ENCODE data around the gene EPB41. TPM values are rescaled to one million over a fixed set of nuclear protein-coding genes. Genes with fewer than 3 reads are reported as not detected.

Gene EPB41
- polyA plus RNA-seq, 1 of the 3 experiments (the other 2 are of a cell fraction) = 7.4 TPM

DNA sequence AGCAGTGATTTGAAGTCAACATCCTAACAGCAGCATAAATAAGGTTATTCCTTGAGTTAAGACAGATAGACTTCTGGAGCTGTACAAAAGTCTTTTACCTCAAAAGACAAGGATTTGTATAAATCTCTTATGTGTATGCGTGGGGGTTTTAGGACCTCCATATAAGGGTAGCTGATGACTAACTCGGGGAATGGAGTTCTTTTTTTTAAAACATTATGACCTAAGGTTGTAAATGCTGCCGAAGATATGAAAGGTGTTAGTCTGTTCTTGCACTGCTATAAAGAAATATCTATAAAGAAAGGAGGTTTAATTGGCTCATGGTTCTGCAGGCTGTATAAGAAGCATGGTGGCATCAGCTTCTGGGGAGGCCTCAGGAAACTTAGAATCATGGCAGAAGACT lies 90.4 kb downstream of the EPB41 start:
- DNase-seq = no peak
- Histone ChIP-seq H3K36me3 (replicated peaks in 1 of 2; ENCODE audit: control insufficient read depth in 1 of 2, insufficient read depth in 2 of 2, low read length in 1 of 2) (no peaks in the 10 kb centered on the region), H3K4me2 (no peak overlapping the region), H4K20me1 (ENCODE audit: insufficient read depth) (no peaks in the 10 kb centered on the region), H3K27ac (ENCODE audit: low read depth in 2 of 2, low read length in 1 of 2) (no peak overlapping the region), H3K9me3 (no peaks in the 10 kb centered on the region), H3K4me1 (ENCODE audit: control insufficient read depth in 1 of 2, insufficient read depth in 2 of 2, low read depth in 1 of 2, low read length in 1 of 2) (no peaks in the 10 kb centered on the region), H3F3A (replicated peaks; ENCODE audit: insufficient read depth) (no peaks in the 10 kb centered on the region), H2AFZ (ENCODE audit: low read depth) (no peak overlapping the region), H3K4me3 (ENCODE audit: low read depth in 2 of 2, low read length in 1 of 2) (no peak overlapping the region), H3K27me3 (ENCODE audit: insufficient read depth) (no peaks in the 10 kb centered on the region), H3K9ac (no peak overlapping the region), H3K79me2 (ENCODE audit: insufficient read depth) (no peaks in the 10 kb centered on the region), H3K9me2 (no peaks in the 10 kb centered on the region)
- ChIA-PET POLR2A (no interaction called here), CTCF (interaction anchor here (0.8 to 1.1 kb wide), 2 partner anchors 10 to 117 kb away, joined by 3 to 4 read pairs; no protein-coding TSS in a partner anchor)
- no peak for TF ChIP-seq JUND (IDR thresholded peaks at IDR 0.05)
- WGBS (ENCODE audit: low lambda C conversion rate) = 92% methylated on average over 3 of the region's 3 CpGs

DNA sequence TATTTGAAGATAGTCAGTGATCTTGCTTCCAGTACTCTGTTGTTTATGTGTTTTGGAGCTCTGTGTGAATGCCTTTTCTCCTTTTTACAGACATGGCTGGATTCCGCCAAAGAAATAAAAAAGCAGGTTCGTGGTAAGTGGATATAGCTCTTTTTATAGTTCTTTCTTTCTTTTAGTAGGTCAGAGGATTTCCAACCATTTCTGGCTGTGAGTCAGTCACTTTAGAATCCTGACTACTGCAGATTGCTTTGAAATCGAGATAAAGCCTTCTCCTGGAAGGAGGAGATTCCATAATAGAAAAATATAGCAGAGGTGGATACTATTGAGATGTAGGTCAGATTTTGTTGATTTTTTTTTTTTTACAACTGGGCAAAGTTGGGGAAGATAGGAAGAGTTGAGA lies 97.4 kb downstream of the EPB41 start:
- H3K27ac ChIP-seq (ENCODE audit: low read depth in 2 of 2, low read length in 1 of 2) = no peak overlapping the region
- TF ChIP-seq FOXJ3 (CRISPR knock-in tag; IDR thresholded peaks at IDR 0.05) = no peak
- no peak for TF ChIP-seq MEF2A (IDR thresholded peaks at IDR 0.05; ENCODE audit: borderline replicate concordance, low read depth)
- no peak for TF ChIP-seq GATA2 (CRISPR knock-in tag; IDR thresholded peaks at IDR 0.05)
- TF ChIP-seq TCF12 (IDR thresholded peaks at IDR 0.05) = no peak
- TF ChIP-seq USF2 (IDR thresholded peaks at IDR 0.05; ENCODE audit: borderline replicate concordance, low read depth, low read length) = no peak
- TF ChIP-seq FOXM1 (IDR thresholded peaks at IDR 0.05; ENCODE audit: low read depth) = no peak
- no peak for TF ChIP-seq MXI1 (IDR thresholded peaks at IDR 0.05; ENCODE audit: low read depth, low read length)
- no peak for TF ChIP-seq TAF1 (IDR thresholded peaks at IDR 0.05; ENCODE audit: borderline replicate concordance, low read depth, low read length)
- no peak for TF ChIP-seq RXRA (IDR thresholded peaks at IDR 0.05; ENCODE audit: borderline replicate concordance, low read depth)
- no peak for TF ChIP-seq RFX5 (IDR thresholded peaks at IDR 0.05; ENCODE audit: low read length)
- no peak for TF ChIP-seq IRF3 (IDR thresholded peaks at IDR 0.05; ENCODE audit: low read depth, low read length)
- TF ChIP-seq EZH2phosphoT487 (IDR thresholded peaks at IDR 0.05; ENCODE audit: borderline replicate concordance, low read depth) = no peak
- TF ChIP-seq ZBTB33 (IDR thresholded peaks at IDR 0.05; ENCODE audit: borderline replicate concordance, low read depth) = no peak
- TF ChIP-seq EP300 (IDR thresholded peaks at IDR 0.05; ENCODE audit: borderline replicate concordance in 1 of 2, low read depth in 1 of 2, low read length in 1 of 2) = no peak
- no peak for TF ChIP-seq MAX (IDR thresholded peaks at IDR 0.05; ENCODE audit: low read depth)
- TF ChIP-seq FOSL2 (IDR thresholded peaks at IDR 0.05; ENCODE audit: borderline replicate concordance, low read depth) = no peak
- TF ChIP-seq PBX3 (IDR thresholded peaks at IDR 0.05) = no peak
- no peak for TF ChIP-seq YY1 (IDR thresholded peaks at IDR 0.05; ENCODE audit: low read depth)
- no peak overlapping the region for H3K9ac ChIP-seq
- H3K79me2 ChIP-seq (ENCODE audit: insufficient read depth) = no peaks in the 10 kb centered on the region
- peaks cover 0 to 4% of the 10 kb centered on the region in 2 experiments; a peak in 1 of 4 replicates for H3K4me1 ChIP-seq (ENCODE audit: control insufficient read depth in 1 of 2, insufficient read depth in 2 of 2, low read depth in 1 of 2, low read length in 1 of 2)
- POLR2A ChIA-PET = no interaction called here
- H3F3A ChIP-seq (replicated peaks; ENCODE audit: insufficient read depth) = no peaks in the 10 kb centered on the region
- no peak for DNase-seq
- CTCF ChIA-PET = no interaction called here
- no peak overlapping the region for H3K4me3 ChIP-seq (ENCODE audit: low read depth in 2 of 2, low read length in 1 of 2)
- no peaks in the 10 kb centered on the region for H3K27me3 ChIP-seq (ENCODE audit: insufficient read depth)
- no peaks in the 10 kb centered on the region for H3K9me2 ChIP-seq
- no peaks in the 10 kb centered on the region for H4K20me1 ChIP-seq (ENCODE audit: insufficient read depth)
- no peak overlapping the region for H2AFZ ChIP-seq (ENCODE audit: low read depth)
- H3K9me3 ChIP-seq = no peaks in the 10 kb centered on the region
- no peaks in the 10 kb centered on the region for H3K36me3 ChIP-seq (replicated peaks in 1 of 2; ENCODE audit: control insufficient read depth in 1 of 2, insufficient read depth in 2 of 2, low read length in 1 of 2)
- H3K4me2 ChIP-seq = no peak overlapping the region
- 86% methylated on average over 3 of the region's 3 CpGs for WGBS (ENCODE audit: low lambda C conversion rate)

Data from SK-N-SH (cell line).